KMS-11 (cell line): ENCODE data around the gene MAU2.

ENCODE experiments used
- H2AFZ ChIP-seq: fragments of 200-600 bp; sonication (generic); 2 replicates; pipeline ENCODE4 v1.6.1; 2016; ENCODE audit warnings: antibody characterized with exemption, mixed run types, low read depth
- H3K27ac ChIP-seq: fragments of 200-600 bp; sonication (generic); 2 replicates; pipeline ENCODE4 v1.6.1; 2016; ENCODE audit warnings: mild to moderate bottlenecking, mixed run types
- H3K27me3 ChIP-seq: fragments of 200-600 bp; sonication (generic); 2 replicates; pipeline ENCODE4 v1.6.1; 2017; ENCODE audit warnings: mild to moderate bottlenecking, low read depth, mixed run types, moderate library complexity; ENCODE audit not compliant: insufficient read depth
- H3K36me3 ChIP-seq: fragments of 200-600 bp; sonication (generic); 2 replicates; pipeline ENCODE4 v1.6.1; 2017; ENCODE audit warnings: mild to moderate bottlenecking, mixed run types; ENCODE audit not compliant: insufficient read depth
- H3K4me1 ChIP-seq: fragments of 200-600 bp; sonication (generic); 2 replicates; pipeline ENCODE4 v1.6.1; 2016; ENCODE audit warnings: mild to moderate bottlenecking, low read depth, mixed run types; ENCODE audit not compliant: poor library complexity, severe bottlenecking
- H3K4me2 ChIP-seq: fragments of 200-600 bp; sonication (generic); 2 replicates; pipeline ENCODE4 v1.7.0; 2016; ENCODE audit warnings: mild to moderate bottlenecking, mixed run types
- H3K4me3 ChIP-seq: fragments of 200-600 bp; sonication (generic); IDR thresholded peaks from 2 replicates; pipeline ENCODE4 v1.6.1; 2017; ENCODE audit warnings: low read depth, low read length, mixed read lengths; ENCODE audit not compliant: insufficient read depth
- H3K79me2 ChIP-seq: fragments of 200-600 bp; sonication (generic); 2 replicates; pipeline ENCODE4 v1.6.1; 2016; ENCODE audit warnings: low read depth, mixed run types; ENCODE audit not compliant: insufficient read depth
- H3K9ac ChIP-seq: fragments of 200-600 bp; sonication (generic); 2 replicates; pipeline ENCODE4 v1.6.1; 2016; ENCODE audit warnings: mild to moderate bottlenecking, mixed run types
- H4K20me1 ChIP-seq: fragments of 200-600 bp; sonication (generic); 2 replicates; pipeline ENCODE4 v1.6.1; 2016; ENCODE audit warnings: mild to moderate bottlenecking, mixed run types; ENCODE audit not compliant: insufficient read depth
- TF ChIP-seq, protein P1 (sequence below): fragments of 200-600 bp; sonication (generic); conservative IDR thresholded peaks from 2 replicates; pipeline ENCODE4 v1.6.1; 2017; ENCODE audit warnings: low read depth, mild to moderate bottlenecking, antibody characterized with exemption, low read length, moderate library complexity, mixed read lengths

The MAU2 gene

DNA sequence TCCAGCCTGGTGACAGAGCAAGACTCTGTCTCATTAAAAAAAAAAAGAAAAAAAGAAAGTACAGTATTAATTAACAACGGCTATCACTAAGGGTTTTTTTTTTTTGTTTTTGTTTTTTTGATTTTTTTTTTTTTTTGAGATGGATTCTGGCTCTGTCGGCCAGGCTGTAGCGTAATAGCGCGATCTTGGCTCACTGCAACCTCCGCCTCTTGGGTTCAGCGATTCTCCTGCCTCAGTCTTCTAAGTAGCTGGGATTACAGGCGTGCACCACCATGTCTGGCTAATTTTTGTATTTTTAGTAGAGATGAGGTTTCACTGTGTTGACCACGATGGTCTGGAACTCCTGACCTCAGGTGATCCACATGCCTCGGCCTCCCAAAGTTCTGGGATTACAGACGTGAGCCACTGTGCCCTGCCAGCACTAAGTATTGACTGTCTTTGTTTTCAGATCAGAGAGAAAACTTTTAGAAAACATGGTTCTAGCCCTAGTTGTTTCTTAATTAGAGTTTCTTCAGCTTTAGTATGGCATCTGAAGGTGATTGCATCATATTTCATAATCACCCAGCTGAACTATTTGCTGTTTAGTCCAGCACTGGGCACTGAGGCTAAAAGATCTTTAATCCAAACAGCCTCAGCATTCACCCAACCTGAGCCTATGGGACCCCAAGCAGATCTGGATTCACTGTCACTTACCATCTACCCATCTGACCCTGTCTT is 82.2 kb downstream of the MAU2 start:
- TF ChIP-seq, protein P1, sequence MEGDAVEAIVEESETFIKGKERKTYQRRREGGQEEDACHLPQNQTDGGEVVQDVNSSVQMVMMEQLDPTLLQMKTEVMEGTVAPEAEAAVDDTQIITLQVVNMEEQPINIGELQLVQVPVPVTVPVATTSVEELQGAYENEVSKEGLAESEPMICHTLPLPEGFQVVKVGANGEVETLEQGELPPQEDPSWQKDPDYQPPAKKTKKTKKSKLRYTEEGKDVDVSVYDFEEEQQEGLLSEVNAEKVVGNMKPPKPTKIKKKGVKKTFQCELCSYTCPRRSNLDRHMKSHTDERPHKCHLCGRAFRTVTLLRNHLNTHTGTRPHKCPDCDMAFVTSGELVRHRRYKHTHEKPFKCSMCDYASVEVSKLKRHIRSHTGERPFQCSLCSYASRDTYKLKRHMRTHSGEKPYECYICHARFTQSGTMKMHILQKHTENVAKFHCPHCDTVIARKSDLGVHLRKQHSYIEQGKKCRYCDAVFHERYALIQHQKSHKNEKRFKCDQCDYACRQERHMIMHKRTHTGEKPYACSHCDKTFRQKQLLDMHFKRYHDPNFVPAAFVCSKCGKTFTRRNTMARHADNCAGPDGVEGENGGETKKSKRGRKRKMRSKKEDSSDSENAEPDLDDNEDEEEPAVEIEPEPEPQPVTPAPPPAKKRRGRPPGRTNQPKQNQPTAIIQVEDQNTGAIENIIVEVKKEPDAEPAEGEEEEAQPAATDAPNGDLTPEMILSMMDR, result no peak
- Histone ChIP-seq H3K27ac (no peak overlapping the region), H3K4me2 (no peak overlapping the region), H3K4me3 (no peak overlapping the region), H4K20me1 (peaks cover 9% of the 10 kb centered on the region), H3K27me3 (no peaks in the 10 kb centered on the region), H3K9ac (no peak overlapping the region), H3K79me2 (peaks cover 17% of the 10 kb centered on the region), H2AFZ (no peak overlapping the region), H3K36me3 (no peaks in the 10 kb centered on the region), H3K4me1 (peaks cover 41% of the 10 kb centered on the region)

DNA sequence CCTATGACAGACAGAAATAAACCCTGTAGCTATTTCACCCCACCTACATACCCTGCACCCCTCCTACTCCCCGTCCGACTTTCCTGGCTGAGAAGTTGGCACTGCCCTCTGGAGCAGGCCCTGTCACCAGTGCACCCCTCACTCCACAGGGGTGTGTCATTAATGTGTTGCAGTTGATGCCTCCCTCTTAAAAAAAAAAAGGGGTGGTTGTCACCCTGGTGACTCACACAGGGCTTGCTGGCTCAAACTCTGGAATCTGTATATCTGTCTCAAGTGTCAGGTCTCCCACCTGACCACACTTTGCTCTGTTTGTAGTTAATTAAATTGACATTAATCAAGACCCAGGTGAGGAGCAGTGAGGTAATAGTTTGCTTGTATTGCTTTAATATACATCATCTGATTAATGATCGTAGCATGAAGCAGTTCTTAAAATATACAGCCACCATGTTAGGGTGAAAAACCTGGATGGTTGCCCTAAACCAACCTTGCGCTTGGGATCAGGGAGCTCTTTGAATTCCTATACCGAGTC is 82.8 kb downstream of the MAU2 start:
- Histone ChIP-seq H3K4me1 (peaks cover 46% of the 10 kb centered on the region), H3K9ac (no peak overlapping the region), H3K36me3 (no peaks in the 10 kb centered on the region), H3K4me3 (no peak overlapping the region), H3K27me3 (no peaks in the 10 kb centered on the region), H4K20me1 (peaks cover 10% of the 10 kb centered on the region), H3K4me2 (peak overlapping the region; percentile 26; the same call in 1 of the 2 replicates), H3K27ac (no peak overlapping the region), H3K79me2 (peaks cover 21% of the 10 kb centered on the region), H2AFZ (no peak overlapping the region)
- TF ChIP-seq, protein P1, result no peak

DNA sequence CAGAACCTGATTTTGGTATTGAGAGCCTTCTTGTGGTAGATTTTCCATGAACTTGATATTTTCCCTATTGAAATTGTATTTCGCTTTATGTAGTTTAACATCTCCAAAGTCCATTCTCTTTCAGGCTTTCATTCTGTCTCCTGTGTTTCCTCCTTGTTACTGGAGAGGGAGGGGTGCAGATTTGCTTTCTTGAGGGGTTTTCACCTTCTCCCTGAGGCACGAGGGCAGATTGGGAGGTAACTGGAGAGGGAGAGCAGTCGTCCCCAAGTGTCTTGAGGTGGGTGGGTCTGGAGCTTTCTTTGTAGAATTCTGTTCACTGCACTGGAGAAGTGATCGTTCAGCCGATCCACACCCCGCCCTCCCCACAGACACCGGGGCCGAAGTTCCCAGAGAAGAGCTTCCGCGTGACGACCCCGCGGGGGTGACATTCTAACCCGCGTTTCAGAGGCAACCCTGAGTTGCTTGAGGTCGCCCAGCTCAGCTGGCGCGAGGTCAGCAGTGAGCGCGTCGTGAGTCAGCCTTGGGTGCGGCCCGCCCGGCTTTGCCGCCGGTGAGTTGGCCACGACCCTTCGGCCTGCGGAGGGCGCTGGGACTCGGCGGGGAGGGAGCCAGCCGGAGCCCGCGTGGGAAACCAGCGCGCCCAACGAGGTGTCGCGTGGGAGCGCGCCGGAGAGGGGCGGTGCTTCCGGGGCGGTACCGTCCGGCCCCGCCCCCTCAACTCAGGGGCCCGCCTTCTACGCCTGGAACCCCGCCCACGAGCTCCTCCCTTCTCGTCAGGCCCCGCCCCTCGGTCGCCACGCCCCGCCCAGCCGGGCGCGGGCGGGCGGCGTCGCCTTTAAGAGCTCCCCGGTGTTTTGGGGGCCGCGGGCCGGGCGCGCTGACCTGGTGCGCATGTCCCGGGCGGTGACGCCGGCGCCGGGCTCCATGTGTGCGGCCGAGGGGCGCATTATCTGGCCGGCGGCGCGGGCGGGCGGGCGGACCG is 84.5 kb downstream of the MAU2 start, which contains the start of gene GATAD2A:
Gene GATAD2A (plus strand): TSS at position 797 of the 982 bp plus-strand sequence. CDS start 59,671 bp downstream, outside the sequence.
- peaks cover 46% of the 10 kb centered on the region for H3K4me1 ChIP-seq
- peak within 1 kb of the TSS; percentile 35; the same call in 1 of the 2 replicates for H3K27ac ChIP-seq
- TF ChIP-seq, protein P1, result no peak
- peaks cover 36% of the 10 kb centered on the region for H3K79me2 ChIP-seq
- peak within 1 kb of the TSS; percentile 94 for H3K4me2 ChIP-seq
- H3K36me3 ChIP-seq, result no peaks in the 10 kb centered on the region
- peak within 1 kb of the TSS; percentile 76 for H3K9ac ChIP-seq
- no peaks in the 10 kb centered on the region for H3K27me3 ChIP-seq
- peaks cover 23% of the 10 kb centered on the region for H4K20me1 ChIP-seq
- H3K4me3 ChIP-seq, result no peak within 1 kb of the TSS
- H2AFZ ChIP-seq, result peak within 1 kb of the TSS; percentile 67
